ENCODE results near the gene MED15.

- no peak for TF ChIP-seq CTCF (IDR thresholded peaks at IDR 0.05)
- TF ChIP-seq POLR2A (IDR thresholded peaks at IDR 0.05), result no peak
Measured at GRCh38 chr22:20627432-20627831, 120.0 kb downstream of the MED15 start.
